ENCODE results near the gene HMCES. TPM values are rescaled to one million over a fixed set of nuclear protein-coding genes. Genes with fewer than 3 reads are reported as not detected.
A peak's percentile ranks its signal among the peaks of the same experiment; 100 is the strongest.

The HMCES gene
- total RNA-seq, 2 donors from 2014 or later, result 45.0 to 53.7 TPM

DNA sequence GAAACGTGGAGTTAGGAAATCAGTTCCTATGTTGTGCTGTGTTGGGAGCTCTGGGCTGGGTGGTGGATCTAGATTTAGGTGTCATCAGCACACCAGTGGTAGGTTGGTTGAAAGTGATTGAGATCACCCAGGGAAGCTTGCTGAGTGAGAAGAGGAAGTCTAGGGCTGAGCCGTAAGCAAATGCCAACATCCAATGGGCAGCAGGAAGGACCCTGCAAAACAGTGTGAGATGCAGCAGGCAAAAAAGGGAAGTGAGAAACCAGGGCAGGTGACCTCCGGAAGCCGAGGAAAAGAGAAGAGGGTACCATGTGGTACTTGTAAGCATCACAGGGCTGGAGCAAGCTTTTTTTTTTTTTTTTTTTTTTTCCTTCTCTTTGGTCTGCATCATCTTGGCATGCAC lies 45.1 kb upstream of the HMCES start:
- DNase-seq, result peak; percentile 39
- no peak overlapping the region for H3K9ac ChIP-seq (ENCODE audit: low read depth in 2 of 2, low read length in 2 of 2)
- H3K9me3 ChIP-seq, result no peaks in the 10 kb centered on the region
- H3K36me3 ChIP-seq, result no peaks in the 10 kb centered on the region
- H3K4me1 ChIP-seq, result no peaks in the 10 kb centered on the region
- H3K4me3 ChIP-seq, result no peak overlapping the region
- H3K27me3 ChIP-seq, result no peaks in the 10 kb centered on the region
- peak overlapping the region; percentile 38 for H3K27ac ChIP-seq
- TF ChIP-seq, protein P1, sequence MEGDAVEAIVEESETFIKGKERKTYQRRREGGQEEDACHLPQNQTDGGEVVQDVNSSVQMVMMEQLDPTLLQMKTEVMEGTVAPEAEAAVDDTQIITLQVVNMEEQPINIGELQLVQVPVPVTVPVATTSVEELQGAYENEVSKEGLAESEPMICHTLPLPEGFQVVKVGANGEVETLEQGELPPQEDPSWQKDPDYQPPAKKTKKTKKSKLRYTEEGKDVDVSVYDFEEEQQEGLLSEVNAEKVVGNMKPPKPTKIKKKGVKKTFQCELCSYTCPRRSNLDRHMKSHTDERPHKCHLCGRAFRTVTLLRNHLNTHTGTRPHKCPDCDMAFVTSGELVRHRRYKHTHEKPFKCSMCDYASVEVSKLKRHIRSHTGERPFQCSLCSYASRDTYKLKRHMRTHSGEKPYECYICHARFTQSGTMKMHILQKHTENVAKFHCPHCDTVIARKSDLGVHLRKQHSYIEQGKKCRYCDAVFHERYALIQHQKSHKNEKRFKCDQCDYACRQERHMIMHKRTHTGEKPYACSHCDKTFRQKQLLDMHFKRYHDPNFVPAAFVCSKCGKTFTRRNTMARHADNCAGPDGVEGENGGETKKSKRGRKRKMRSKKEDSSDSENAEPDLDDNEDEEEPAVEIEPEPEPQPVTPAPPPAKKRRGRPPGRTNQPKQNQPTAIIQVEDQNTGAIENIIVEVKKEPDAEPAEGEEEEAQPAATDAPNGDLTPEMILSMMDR (IDR thresholded peaks at IDR 0.05), result no peak
- intact Hi-C loops (cut with DNase I), result no loop called here

DNA sequence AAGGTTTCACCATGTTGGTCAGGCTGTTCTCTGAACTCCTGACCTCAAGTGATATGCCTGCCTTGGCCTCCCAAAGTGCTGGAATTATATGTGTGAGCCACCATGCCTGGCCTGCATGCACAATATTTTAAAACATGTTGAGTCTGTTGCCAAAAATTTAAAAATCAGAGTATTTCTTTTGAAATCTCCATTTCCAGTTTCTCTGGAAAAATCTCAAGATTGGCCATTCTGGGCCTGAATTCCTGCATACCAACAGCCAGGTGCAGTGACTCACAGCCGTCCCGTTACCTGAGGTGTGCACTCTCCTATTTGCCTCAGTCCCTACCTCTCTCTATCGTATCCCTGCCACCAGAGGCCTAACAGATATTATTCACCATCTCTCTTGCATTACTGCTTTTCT lies 44.2 kb upstream of the HMCES start:
- intact Hi-C loops (cut with DNase I), result no loop called here
- TF ChIP-seq, protein P1 (IDR thresholded peaks at IDR 0.05), result no peak
- Histone ChIP-seq H3K4me3 (no peak overlapping the region), H3K4me1 (no peaks in the 10 kb centered on the region), H3K9ac (ENCODE audit: low read depth in 2 of 2, low read length in 2 of 2) (no peak overlapping the region), H3K9me3 (no peaks in the 10 kb centered on the region), H3K27me3 (no peaks in the 10 kb centered on the region), H3K36me3 (no peaks in the 10 kb centered on the region), H3K27ac (no peak overlapping the region)
- no peak for DNase-seq

DNA sequence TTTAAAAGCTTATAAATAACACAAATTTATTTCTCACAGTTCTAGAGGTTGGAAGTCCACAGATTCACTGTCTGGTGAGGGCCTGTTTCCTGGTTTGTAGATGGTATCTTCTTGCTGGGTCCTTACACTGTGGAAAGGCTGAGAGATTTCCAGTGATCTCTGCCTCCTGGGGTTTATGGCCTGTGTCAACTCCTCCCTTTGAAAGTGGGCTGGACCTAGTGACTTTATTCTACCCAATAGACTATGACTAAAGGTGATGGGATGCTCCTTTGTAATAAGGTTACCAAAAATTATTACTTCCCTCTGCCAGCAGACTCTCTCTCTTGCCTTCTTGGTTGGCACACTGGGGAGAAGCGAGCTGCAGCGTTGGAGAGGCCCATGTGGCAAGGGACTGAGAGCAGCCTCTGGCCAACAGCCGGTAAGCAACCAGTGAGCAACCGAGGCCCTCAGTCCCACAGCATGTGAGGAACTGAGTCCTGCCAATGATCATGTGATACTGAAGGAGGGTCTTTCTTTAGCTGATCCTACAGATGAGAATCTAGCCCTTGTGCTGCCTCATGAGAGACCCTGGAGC lies 43.2 kb upstream of the HMCES start:
- intact Hi-C loops (cut with DNase I), result no loop called here
- Histone ChIP-seq H3K9ac (ENCODE audit: low read depth in 2 of 2, low read length in 2 of 2) (no peak overlapping the region), H3K4me3 (no peak overlapping the region), H3K27me3 (no peaks in the 10 kb centered on the region), H3K36me3 (no peaks in the 10 kb centered on the region), H3K9me3 (no peaks in the 10 kb centered on the region), H3K4me1 (no peaks in the 10 kb centered on the region), H3K27ac (no peak overlapping the region)
- no peak for DNase-seq
- TF ChIP-seq, protein P1 (IDR thresholded peaks at IDR 0.05), result no peak

DNA sequence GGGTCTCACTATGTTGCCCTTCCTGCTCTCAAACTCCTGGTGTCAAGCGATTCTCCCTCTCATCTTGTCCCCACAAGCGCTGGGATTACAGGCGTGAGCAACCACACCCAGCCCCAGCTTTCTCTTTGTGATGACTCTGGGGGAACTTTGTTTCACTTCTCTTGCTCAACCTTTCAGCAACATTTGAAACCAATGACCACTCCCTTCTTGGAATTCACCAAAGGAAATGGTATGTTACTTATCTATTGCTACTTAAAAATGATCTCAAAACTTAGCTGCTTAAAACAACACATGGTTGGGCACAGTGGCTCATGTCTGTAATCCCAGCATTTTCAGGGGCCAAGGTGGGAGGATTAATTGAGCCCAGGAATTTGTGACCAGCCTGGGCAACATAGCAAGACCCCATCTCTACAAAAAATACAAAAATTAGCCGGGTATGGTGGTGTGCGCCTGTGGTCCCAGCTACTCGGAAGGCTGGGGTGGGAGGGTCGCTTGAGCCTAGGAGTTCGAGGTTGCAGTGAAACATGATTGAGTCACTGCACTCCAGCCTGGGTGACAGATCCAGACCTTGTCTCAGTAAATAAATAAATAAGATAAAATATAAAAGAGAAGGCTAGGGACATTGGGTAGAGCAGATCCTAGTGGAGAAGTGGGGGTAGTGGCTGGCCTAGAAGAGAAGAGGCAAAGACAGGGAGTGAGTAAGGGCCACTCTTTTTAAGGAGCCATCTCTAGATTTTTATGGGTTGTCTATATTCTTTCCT lies 39.5 kb upstream of the HMCES start:
- Histone ChIP-seq H3K4me1 (no peaks in the 10 kb centered on the region), H3K4me3 (no peak overlapping the region), H3K27ac (no peak overlapping the region), H3K27me3 (no peaks in the 10 kb centered on the region), H3K9me3 (no peaks in the 10 kb centered on the region), H3K36me3 (no peaks in the 10 kb centered on the region), H3K9ac (ENCODE audit: low read depth in 2 of 2, low read length in 2 of 2) (no peak overlapping the region)
- TF ChIP-seq, protein P1 (IDR thresholded peaks at IDR 0.05), result no peak
- DNase-seq, result no peak
- intact Hi-C loops (cut with DNase I), result no loop called here

GRCh38 chr3:129239991-129240390 lies 38.7 kb upstream of the HMCES start:
- intact Hi-C loops (cut with DNase I), result no loop called here
- H3K4me3 ChIP-seq, result no peak overlapping the region

More at GRCh38 chr3:129239991-129240390, 38.7 kb upstream of the HMCES start:
- H3K36me3 ChIP-seq, result no peaks in the 10 kb centered on the region
- no peaks in the 10 kb centered on the region for H3K27me3 ChIP-seq
- TF ChIP-seq, protein P1 (IDR thresholded peaks at IDR 0.05), result no peak
- no peaks in the 10 kb centered on the region for H3K4me1 ChIP-seq
- no peak for DNase-seq
- H3K9ac ChIP-seq (ENCODE audit: low read depth in 2 of 2, low read length in 2 of 2), result no peak overlapping the region
- H3K9me3 ChIP-seq, result no peaks in the 10 kb centered on the region
- no peak overlapping the region for H3K27ac ChIP-seq

Measured in colonic mucosa (tissue), 4 donors.